Renal cortex interstitium (tissue), 11 donors: Measurements from ENCODE around the gene UBE2L3. TPM values are rescaled to one million over a fixed set of nuclear protein-coding genes. Genes with fewer than 3 reads are reported as not detected.
"Not testable (repeated sequence)": the region's sequence is repeated elsewhere in the genome, so short reads cannot be mapped to it uniquely, and the experiment has no call there.

ENCODE experiments used
- DNase-seq, 11 donors: peaks; one replicate each; pipeline ENCODE4 v3.0.0-alpha.2; 2013; ENCODE audit warnings: low read depth in 9 of 11, low spot score in 4 of 11; ENCODE audit errors: extremely low read depth in 1 of 11
- polyA plus RNA-seq, 3 donors: library from polyadenylated mRNA; unstranded; fragments of 120-200 nt; gene quantifications; one replicate each; pipeline ENCODE4 v1.2.1, GENCODE V29; 2013; ENCODE audit not compliant: insufficient read length in 3 of 3

UBE2L3 gene
- polyA plus RNA-seq, 3 donors = 51.4 to 56.3 (median 55.9) TPM

GRCh38 chr22:21634844-21635243, 67.3 kb downstream of the UBE2L3 start:
- no peak for DNase-seq

- DNase-seq = no peak
Observed at GRCh38 chr22:21635771-21636510, 68.4 kb downstream of the UBE2L3 start.

- no peak for DNase-seq
Observed at GRCh38 chr22:21636629-21637218, 69.2 kb downstream of the UBE2L3 start.

GRCh38 chr22:21637450-21637849, 69.9 kb downstream of the UBE2L3 start:
- DNase-seq = not testable (repeated sequence)

- no peak for DNase-seq
Observed at GRCh38 chr22:21639359-21639758, 71.8 kb downstream of the UBE2L3 start.

GRCh38 chr22:21640810-21641209, 73.3 kb downstream of the UBE2L3 start:
- no peak for DNase-seq

GRCh38 chr22:21641417-21641788, 73.9 kb downstream of the UBE2L3 start:
- DNase-seq = no peak

GRCh38 chr22:21641789-21642583, 74.5 kb downstream of the UBE2L3 start, which contains the start of gene SDF2L1:
Gene SDF2L1, plus strand, starts transcription at chr22:21642302. Its CDS starts 35 bp downstream, at chr22:21642337.
- DNase-seq = peak in 10 of 11 donors; percentile 93 to 98 (median 95)

GRCh38 chr22:21642584-21643448, 75.3 kb downstream of the UBE2L3 start:
- no peak for DNase-seq

- no peak for DNase-seq
Observed at GRCh38 chr22:21643533-21644357, 76.2 kb downstream of the UBE2L3 start.

- not testable (repeated sequence) for DNase-seq
Observed at GRCh38 chr22:21645513-21645912, 78.0 kb downstream of the UBE2L3 start.

GRCh38 chr22:21646608-21647590, 79.4 kb downstream of the UBE2L3 start:
- DNase-seq = peak in 5 of 11 donors; percentile 67 to 83 (median 76)

GRCh38 chr22:21650280-21650679, 82.8 kb downstream of the UBE2L3 start:
- no peak for DNase-seq

GRCh38 chr22:21650823-21651520, 83.5 kb downstream of the UBE2L3 start:
- DNase-seq = no peak

GRCh38 chr22:21651521-21652009, 84.1 kb downstream of the UBE2L3 start:
- DNase-seq = no peak

- peak in 9 of 11 donors; percentile 75 to 87 (median 85) for DNase-seq
Observed at GRCh38 chr22:21652010-21652546, 84.6 kb downstream of the UBE2L3 start.
